HFF-Myc (cell line): ENCODE measurements around the gene SLC16A12.
A peak's percentile ranks its signal among the peaks of the same experiment; 100 is the strongest.

ENCODE experiments used
- DNase-seq: peaks from one replicate; pipeline ENCODE4 v3.0.0-alpha.2; 2011; ENCODE audit warnings: low read depth; ENCODE audit errors: extremely low read depth
- H3K4me3 ChIP-seq: replicated peaks from 2 replicates; pipeline ENCODE4 v1.5.1; 2011; ENCODE audit warnings: low read depth, mild to moderate bottlenecking, control low read depth, low read length
- CTCF ChIP-seq: IDR thresholded peaks from 2 replicates; pipeline ENCODE4 v1.5.1; 2012; ENCODE audit warnings: mild to moderate bottlenecking, low read depth, low read length, control low read depth; ENCODE audit errors: missing control alignments

The SLC16A12 gene

GRCh38 chr10:89518108-89518507 lies 17.3 kb downstream of the SLC16A12 start:
- DNase-seq: no peak
- no peak for TF ChIP-seq CTCF
- no peak overlapping the region for H3K4me3 ChIP-seq

- DNase-seq: peak; percentile 58
- H3K4me3 ChIP-seq: no peak overlapping the region
- TF ChIP-seq CTCF: no peak
Observed at GRCh38 chr10:89516149-89516832, 19.1 kb downstream of the SLC16A12 start.

- TF ChIP-seq CTCF: no peak
- peak; percentile 55 for DNase-seq
- H3K4me3 ChIP-seq: no peak overlapping the region
Observed at GRCh38 chr10:89515031-89515841, 20.2 kb downstream of the SLC16A12 start.

GRCh38 chr10:89513206-89513605 lies 22.2 kb downstream of the SLC16A12 start:
- DNase-seq: no peak
- no peak for TF ChIP-seq CTCF
- no peak overlapping the region for H3K4me3 ChIP-seq

- H3K4me3 ChIP-seq: no peak overlapping the region
- TF ChIP-seq CTCF: no peak
- no peak for DNase-seq
Observed at GRCh38 chr10:89505640-89506275, 29.6 kb downstream of the SLC16A12 start.

- DNase-seq: no peak
- no peak for TF ChIP-seq CTCF
- no peak overlapping the region for H3K4me3 ChIP-seq
Observed at GRCh38 chr10:89504691-89505090, 30.7 kb downstream of the SLC16A12 start.
